HepG2 (cell line): Measurements from ENCODE around the gene RGL3. TPM values are rescaled to one million over a fixed set of nuclear protein-coding genes. Genes with fewer than 3 reads are reported as not detected.

Source experiments
- MBD4 ChIP-seq: IDR thresholded peaks from 2 replicates; pipeline ENCODE4 v1.6.1; 2012; ENCODE audit warnings: low read length, inconsistent platforms, borderline replicate concordance
- MEIS1 ChIP-seq: sonication (generic); formaldehyde crosslinking; IDR thresholded peaks from 2 replicates; pipeline ENCODE4 v1.9.0; 2021; ENCODE audit warnings: mild to moderate bottlenecking, missing genetic modification reagents, moderate library complexity, borderline replicate concordance
- MIXL1 ChIP-seq: IDR thresholded peaks from 2 replicates; pipeline ENCODE4 v1.6.1; 2016
- NCOR1 ChIP-seq: fragments of 200-600 bp; sonication (generic); IDR thresholded peaks from 2 replicates; pipeline ENCODE4 v1.7.0; 2017; ENCODE audit warnings: antibody characterized with exemption, low read length, borderline replicate concordance
- NR2F1 ChIP-seq, 2 experiments: fragments of 450-650 bp in 1 of 2; formaldehyde crosslinking in 1 of 2; IDR thresholded peaks; 2 replicates each; pipeline versions ENCODE4 v1.5.0 to v1.6.1; 2016 to 2020; ENCODE audit warnings: mild to moderate bottlenecking in 1 of 2, missing compliant biosample characterization in 1 of 2, missing genetic modification reagents in 1 of 2, moderate library complexity in 1 of 2
- NR2F2 ChIP-seq: IDR thresholded peaks from 2 replicates; pipeline ENCODE4 v1.6.1; 2012; ENCODE audit warnings: low read depth, inconsistent platforms, borderline replicate concordance
- NR3C1 ChIP-seq: sonication (generic); formaldehyde crosslinking; IDR thresholded peaks from 2 replicates; pipeline ENCODE4 v1.4.0; 2020; ENCODE audit warnings: missing genetic modification reagents
- SETDB1 ChIP-seq: sonication (generic); formaldehyde crosslinking; IDR thresholded peaks from 2 replicates; pipeline ENCODE4 v1.5.1; 2020; ENCODE audit warnings: missing genetic modification reagents, mild to moderate bottlenecking, borderline replicate concordance
- SIX4 ChIP-seq: sonication (generic); formaldehyde crosslinking; IDR thresholded peaks from 2 replicates; pipeline ENCODE4 v1.4.0; 2020; ENCODE audit warnings: missing genetic modification reagents
- SKI ChIP-seq: fragments of 450-650 bp; IDR thresholded peaks from one replicate; pipeline ENCODE4 v1.6.1; 2018; ENCODE audit warnings: mild to moderate bottlenecking; ENCODE audit not compliant: partially characterized antibody
- ZBTB42 ChIP-seq: sonication (generic); formaldehyde crosslinking; IDR thresholded peaks from 2 replicates; pipeline ENCODE4 v1.5.0; 2020; ENCODE audit warnings: mild to moderate bottlenecking, missing genetic modification reagents
- ZNF253 ChIP-seq: sonication (generic); formaldehyde crosslinking; IDR thresholded peaks from 2 replicates; pipeline ENCODE4 v1.8.0; 2022; ENCODE audit warnings: mild to moderate bottlenecking, missing genetic modification reagents, borderline replicate concordance
- ZNF333 ChIP-seq: sonication (generic); formaldehyde crosslinking; IDR thresholded peaks from 2 replicates; pipeline ENCODE4 v1.4.0; 2020; ENCODE audit warnings: mild to moderate bottlenecking, missing genetic modification reagents, borderline replicate concordance
- ZNF484 ChIP-seq: sonication (generic); formaldehyde crosslinking; IDR thresholded peaks from 2 replicates; pipeline ENCODE4 v1.5.1; 2020; ENCODE audit warnings: mild to moderate bottlenecking, low read depth, missing genetic modification reagents, borderline replicate concordance
- ZNF501 ChIP-seq: sonication (generic); formaldehyde crosslinking; IDR thresholded peaks from 2 replicates; pipeline ENCODE4 v1.5.1; 2020; ENCODE audit warnings: mild to moderate bottlenecking, moderate library complexity, missing genetic modification reagents
- polyA plus RNA-seq, 8 experiments: library from polyadenylated mRNA; depleted of rRNA in 3 of 8; stranded (reverse) in 7 of 8; unstranded in 1 of 8; fragments of >200 nt; fragmentation: Illumina TruSeq in 4 of 8; extraction: Trizol in 4 of 8; gene quantifications; 2 replicates each; pipeline versions ENCODE4 v1.2.1 to v1.2.3, GENCODE V29; 2011 to 2016; ENCODE audit warnings: low read depth in 4 of 8, missing spikeins in 1 of 8, mixed read lengths in 1 of 8; ENCODE audit not compliant: insufficient read depth in 1 of 8
- total RNA-seq, 5 experiments: library from RNA; depleted of rRNA; stranded (reverse); fragments of >200 nt; fragmentation: Illumina TruSeq; extraction: Trizol; gene quantifications; 2 replicates each; pipeline ENCODE4 v1.2.3, GENCODE V29; 2016; ENCODE audit warnings: low read depth in 1 of 5
- TF ChIP-seq, protein P1 (sequence below): sonication (generic); formaldehyde crosslinking; IDR thresholded peaks from 2 replicates; pipeline ENCODE4 v1.4.0; 2020; ENCODE audit warnings: mild to moderate bottlenecking, missing genetic modification reagents
- TF ChIP-seq, protein P2 (sequence below): sonication (generic); formaldehyde crosslinking; IDR thresholded peaks from 2 replicates; pipeline ENCODE4 v1.4.0; 2020; ENCODE audit warnings: mild to moderate bottlenecking, missing genetic modification reagents, borderline replicate concordance
- TF ChIP-seq, protein P3 (sequence below): fragments of 450-650 bp; IDR thresholded peaks from 2 replicates; pipeline ENCODE4 v1.6.1; 2017
- TF ChIP-seq, protein P4 (sequence below): sonication (generic); formaldehyde crosslinking; IDR thresholded peaks from 2 replicates; pipeline ENCODE4; 2020; ENCODE audit warnings: missing genetic modification reagents, mild to moderate bottlenecking, borderline replicate concordance

The RGL3 gene
- total and polyA plus RNA-seq, 2 of the 13 experiments (the other 11 are each of a cell fraction or from before 2014, with no cell fraction given): 4.2 to 7.6 TPM

DNA sequence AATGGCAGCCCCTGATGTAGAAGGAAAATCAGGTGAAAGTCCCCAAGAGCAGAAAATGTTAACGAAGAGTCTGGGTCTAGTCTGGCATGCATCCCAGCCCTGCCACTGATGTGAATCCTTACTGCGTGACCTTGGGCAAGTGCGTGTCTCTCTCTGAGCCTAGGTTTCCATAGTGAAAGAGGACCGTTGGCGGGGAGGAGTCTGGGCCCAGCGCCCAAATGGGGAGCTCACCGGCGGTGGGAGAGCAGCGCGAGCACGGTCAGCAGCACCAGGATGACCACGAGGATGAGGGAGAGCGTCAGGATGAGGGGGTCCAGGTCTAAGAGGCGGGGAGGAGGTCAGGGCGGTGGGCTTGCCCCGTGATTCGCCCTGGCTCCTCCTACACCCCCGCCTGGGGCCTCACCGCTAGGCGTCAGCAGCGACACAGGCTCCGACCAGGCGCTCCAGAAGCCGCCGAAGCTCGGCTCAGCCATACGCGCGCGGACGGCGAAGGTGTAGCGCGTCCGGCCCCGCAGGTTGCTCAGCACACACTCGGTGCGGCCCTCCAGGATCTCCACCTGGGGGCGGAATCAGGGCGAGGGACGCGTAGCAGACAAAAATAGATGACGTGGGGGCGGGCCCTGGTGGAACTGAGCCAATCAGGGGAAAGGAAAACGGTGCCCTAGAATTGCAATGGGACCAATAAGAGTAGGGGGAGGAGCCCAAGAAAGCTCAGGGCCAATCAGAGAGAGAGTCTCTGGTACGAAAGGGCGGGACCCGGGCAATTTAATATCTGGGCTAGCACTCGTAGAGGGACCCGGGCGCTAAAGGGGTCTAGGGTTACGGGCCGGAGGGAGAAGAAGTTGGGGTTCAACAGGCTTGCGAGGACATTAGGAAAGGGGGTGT, 38.2 kb downstream of the RGL3 start (continued):
- TF ChIP-seq, protein P1, sequence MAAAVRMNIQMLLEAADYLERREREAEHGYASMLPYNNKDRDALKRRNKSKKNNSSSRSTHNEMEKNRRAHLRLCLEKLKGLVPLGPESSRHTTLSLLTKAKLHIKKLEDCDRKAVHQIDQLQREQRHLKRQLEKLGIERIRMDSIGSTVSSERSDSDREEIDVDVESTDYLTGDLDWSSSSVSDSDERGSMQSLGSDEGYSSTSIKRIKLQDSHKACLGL (CRISPR knock-in tag): 0 out of 2 replicates have a peak, but pooled peaks have one; percentile 8
- TF ChIP-seq NCOR1 (no peak; the same call in 1 of the 2 replicates), MBD4 (no peak), NR3C1 (CRISPR knock-in tag) (no peak), NR2F2 (no peak), NR2F1 (CRISPR knock-in tag; IDR thresholded peaks at IDR 0.05) (no peak), ZNF253 (CRISPR knock-in tag) (no peak), MIXL1 (CRISPR knock-in tag) (peak; percentile 59; the same call in 1 of the 2 replicates), SETDB1 (CRISPR knock-in tag) (no peak), SKI (no peak), MEIS1 (CRISPR knock-in tag) (peak; percentile 47; the same call in 1 of the 2 replicates), ZBTB42 (CRISPR knock-in tag) (no peak), SIX4 (CRISPR knock-in tag) (no peak), ZNF333 (CRISPR knock-in tag) (no peak), ZNF501 (CRISPR knock-in tag) (peak; percentile 93), ZNF484 (CRISPR knock-in tag) (no peak)
- TF ChIP-seq, protein P2, sequence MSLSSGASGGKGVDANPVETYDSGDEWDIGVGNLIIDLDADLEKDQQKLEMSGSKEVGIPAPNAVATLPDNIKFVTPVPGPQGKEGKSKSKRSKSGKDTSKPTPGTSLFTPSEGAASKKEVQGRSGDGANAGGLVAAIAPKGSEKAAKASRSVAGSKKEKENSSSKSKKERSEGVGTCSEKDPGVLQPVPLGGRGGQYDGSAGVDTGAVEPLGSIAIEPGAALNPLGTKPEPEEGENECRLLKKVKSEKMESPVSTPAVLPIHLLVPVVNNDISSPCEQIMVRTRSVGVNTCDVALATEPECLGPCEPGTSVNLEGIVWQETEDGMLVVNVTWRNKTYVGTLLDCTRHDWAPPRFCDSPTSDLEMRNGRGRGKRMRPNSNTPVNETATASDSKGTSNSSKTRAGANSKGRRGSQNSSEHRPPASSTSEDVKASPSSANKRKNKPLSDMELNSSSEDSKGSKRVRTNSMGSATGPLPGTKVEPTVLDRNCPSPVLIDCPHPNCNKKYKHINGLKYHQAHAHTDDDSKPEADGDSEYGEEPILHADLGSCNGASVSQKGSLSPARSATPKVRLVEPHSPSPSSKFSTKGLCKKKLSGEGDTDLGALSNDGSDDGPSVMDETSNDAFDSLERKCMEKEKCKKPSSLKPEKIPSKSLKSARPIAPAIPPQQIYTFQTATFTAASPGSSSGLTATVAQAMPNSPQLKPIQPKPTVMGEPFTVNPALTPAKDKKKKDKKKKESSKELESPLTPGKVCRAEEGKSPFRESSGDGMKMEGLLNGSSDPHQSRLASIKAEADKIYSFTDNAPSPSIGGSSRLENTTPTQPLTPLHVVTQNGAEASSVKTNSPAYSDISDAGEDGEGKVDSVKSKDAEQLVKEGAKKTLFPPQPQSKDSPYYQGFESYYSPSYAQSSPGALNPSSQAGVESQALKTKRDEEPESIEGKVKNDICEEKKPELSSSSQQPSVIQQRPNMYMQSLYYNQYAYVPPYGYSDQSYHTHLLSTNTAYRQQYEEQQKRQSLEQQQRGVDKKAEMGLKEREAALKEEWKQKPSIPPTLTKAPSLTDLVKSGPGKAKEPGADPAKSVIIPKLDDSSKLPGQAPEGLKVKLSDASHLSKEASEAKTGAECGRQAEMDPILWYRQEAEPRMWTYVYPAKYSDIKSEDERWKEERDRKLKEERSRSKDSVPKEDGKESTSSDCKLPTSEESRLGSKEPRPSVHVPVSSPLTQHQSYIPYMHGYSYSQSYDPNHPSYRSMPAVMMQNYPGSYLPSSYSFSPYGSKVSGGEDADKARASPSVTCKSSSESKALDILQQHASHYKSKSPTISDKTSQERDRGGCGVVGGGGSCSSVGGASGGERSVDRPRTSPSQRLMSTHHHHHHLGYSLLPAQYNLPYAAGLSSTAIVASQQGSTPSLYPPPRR (CRISPR knock-in tag): peak; percentile 51; the same call in 1 of the 2 replicates
- TF ChIP-seq, protein P3, sequence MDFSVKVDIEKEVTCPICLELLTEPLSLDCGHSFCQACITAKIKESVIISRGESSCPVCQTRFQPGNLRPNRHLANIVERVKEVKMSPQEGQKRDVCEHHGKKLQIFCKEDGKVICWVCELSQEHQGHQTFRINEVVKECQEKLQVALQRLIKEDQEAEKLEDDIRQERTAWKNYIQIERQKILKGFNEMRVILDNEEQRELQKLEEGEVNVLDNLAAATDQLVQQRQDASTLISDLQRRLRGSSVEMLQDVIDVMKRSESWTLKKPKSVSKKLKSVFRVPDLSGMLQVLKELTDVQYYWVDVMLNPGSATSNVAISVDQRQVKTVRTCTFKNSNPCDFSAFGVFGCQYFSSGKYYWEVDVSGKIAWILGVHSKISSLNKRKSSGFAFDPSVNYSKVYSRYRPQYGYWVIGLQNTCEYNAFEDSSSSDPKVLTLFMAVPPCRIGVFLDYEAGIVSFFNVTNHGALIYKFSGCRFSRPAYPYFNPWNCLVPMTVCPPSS: no peak
- TF ChIP-seq, protein P4, sequence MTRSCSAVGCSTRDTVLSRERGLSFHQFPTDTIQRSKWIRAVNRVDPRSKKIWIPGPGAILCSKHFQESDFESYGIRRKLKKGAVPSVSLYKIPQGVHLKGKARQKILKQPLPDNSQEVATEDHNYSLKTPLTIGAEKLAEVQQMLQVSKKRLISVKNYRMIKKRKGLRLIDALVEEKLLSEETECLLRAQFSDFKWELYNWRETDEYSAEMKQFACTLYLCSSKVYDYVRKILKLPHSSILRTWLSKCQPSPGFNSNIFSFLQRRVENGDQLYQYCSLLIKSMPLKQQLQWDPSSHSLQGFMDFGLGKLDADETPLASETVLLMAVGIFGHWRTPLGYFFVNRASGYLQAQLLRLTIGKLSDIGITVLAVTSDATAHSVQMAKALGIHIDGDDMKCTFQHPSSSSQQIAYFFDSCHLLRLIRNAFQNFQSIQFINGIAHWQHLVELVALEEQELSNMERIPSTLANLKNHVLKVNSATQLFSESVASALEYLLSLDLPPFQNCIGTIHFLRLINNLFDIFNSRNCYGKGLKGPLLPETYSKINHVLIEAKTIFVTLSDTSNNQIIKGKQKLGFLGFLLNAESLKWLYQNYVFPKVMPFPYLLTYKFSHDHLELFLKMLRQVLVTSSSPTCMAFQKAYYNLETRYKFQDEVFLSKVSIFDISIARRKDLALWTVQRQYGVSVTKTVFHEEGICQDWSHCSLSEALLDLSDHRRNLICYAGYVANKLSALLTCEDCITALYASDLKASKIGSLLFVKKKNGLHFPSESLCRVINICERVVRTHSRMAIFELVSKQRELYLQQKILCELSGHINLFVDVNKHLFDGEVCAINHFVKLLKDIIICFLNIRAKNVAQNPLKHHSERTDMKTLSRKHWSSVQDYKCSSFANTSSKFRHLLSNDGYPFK (CRISPR knock-in tag): peak; percentile 69; the same call in 1 of the 2 replicates
